Bronchial epithelial cell (primary cell): ENCODE measurements around the gene CCN6. TPM values are rescaled to one million over a fixed set of nuclear protein-coding genes. Genes with fewer than 3 reads are reported as not detected.
"Not testable (repeated sequence)": the region's sequence is repeated elsewhere in the genome, so short reads cannot be mapped to it uniquely, and the experiment has no call there.

Source experiments
- DNase-seq: peaks from one replicate; pipeline ENCODE4 v3.0.0-alpha.2; 2010; ENCODE audit warnings: low read depth
- FAIRE-seq: peaks from 2 replicates; lab custom pipeline; 2011; peaks lifted over from hg19 to GRCh38; lab: Jason Lieb, UNC
- H3K27me3 ChIP-seq: 2 replicates; pipeline ENCODE4 v1.5.1; 2011; ENCODE audit warnings: low read length; ENCODE audit not compliant: control insufficient read depth, insufficient read depth
- H3K36me3 ChIP-seq: 2 replicates; pipeline ENCODE4 v1.5.1; 2011; ENCODE audit warnings: low read length; ENCODE audit not compliant: control insufficient read depth, insufficient read depth
- H3K4me3 ChIP-seq: 2 replicates; pipeline ENCODE4 v1.5.1; 2011; ENCODE audit warnings: mild to moderate bottlenecking, low read depth, low read length, control low read depth
- total RNA-seq: library from RNA; depleted of rRNA; stranded (reverse); fragments of >200 nt; gene quantifications from 2 replicates; pipeline ENCODE4 v1.2.1, GENCODE V29; 2014
- TF ChIP-seq, protein P1 (sequence below): IDR thresholded peaks from 2 replicates; pipeline ENCODE4 v1.5.1; 2011; ENCODE audit warnings: mild to moderate bottlenecking, moderate library complexity, low read length, control low read depth, inconsistent platforms; ENCODE audit not compliant: insufficient read depth, severe bottlenecking

Gene CCN6
- total RNA-seq, 1 donor from 2014 or later = not detected

- DNase-seq = no peak
- no peaks in the 10 kb centered on the region for H3K27me3 ChIP-seq
- FAIRE-seq = no peak
- no peak overlapping the region for H3K4me3 ChIP-seq
- TF ChIP-seq, protein P1, sequence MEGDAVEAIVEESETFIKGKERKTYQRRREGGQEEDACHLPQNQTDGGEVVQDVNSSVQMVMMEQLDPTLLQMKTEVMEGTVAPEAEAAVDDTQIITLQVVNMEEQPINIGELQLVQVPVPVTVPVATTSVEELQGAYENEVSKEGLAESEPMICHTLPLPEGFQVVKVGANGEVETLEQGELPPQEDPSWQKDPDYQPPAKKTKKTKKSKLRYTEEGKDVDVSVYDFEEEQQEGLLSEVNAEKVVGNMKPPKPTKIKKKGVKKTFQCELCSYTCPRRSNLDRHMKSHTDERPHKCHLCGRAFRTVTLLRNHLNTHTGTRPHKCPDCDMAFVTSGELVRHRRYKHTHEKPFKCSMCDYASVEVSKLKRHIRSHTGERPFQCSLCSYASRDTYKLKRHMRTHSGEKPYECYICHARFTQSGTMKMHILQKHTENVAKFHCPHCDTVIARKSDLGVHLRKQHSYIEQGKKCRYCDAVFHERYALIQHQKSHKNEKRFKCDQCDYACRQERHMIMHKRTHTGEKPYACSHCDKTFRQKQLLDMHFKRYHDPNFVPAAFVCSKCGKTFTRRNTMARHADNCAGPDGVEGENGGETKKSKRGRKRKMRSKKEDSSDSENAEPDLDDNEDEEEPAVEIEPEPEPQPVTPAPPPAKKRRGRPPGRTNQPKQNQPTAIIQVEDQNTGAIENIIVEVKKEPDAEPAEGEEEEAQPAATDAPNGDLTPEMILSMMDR = no peak
- no peaks in the 10 kb centered on the region for H3K36me3 ChIP-seq
Observed at GRCh38 chr6:112040956-112041355, 12.9 kb upstream of the CCN6 start.

GRCh38 chr6:112041535-112041934, 12.4 kb upstream of the CCN6 start:
- TF ChIP-seq, protein P1 = no peak
- Histone ChIP-seq H3K4me3 (no peak overlapping the region), H3K27me3 (no peaks in the 10 kb centered on the region), H3K36me3 (no peaks in the 10 kb centered on the region)
- DNase-seq (no peak), FAIRE-seq (peak; percentile 32)

GRCh38 chr6:112043032-112044007, 10.6 kb upstream of the CCN6 start:
- Histone ChIP-seq H3K36me3 (no peaks in the 10 kb centered on the region), H3K27me3 (no peaks in the 10 kb centered on the region), H3K4me3 (peak overlapping the region; percentile 60)
- FAIRE-seq (no peak), DNase-seq (peak; percentile 75)
- TF ChIP-seq, protein P1 = peak; percentile 96

GRCh38 chr6:112044196-112044595, 9.7 kb upstream of the CCN6 start:
- Histone ChIP-seq H3K36me3 (no peaks in the 10 kb centered on the region), H3K4me3 (no peak overlapping the region), H3K27me3 (no peaks in the 10 kb centered on the region)
- DNase-seq (no peak), FAIRE-seq (no peak)
- TF ChIP-seq, protein P1 = no peak

GRCh38 chr6:112044856-112045255, 9.0 kb upstream of the CCN6 start:
- no peaks in the 10 kb centered on the region for H3K27me3 ChIP-seq
- TF ChIP-seq, protein P1 = no peak
- DNase-seq (peak; percentile 44), FAIRE-seq (no peak)
- H3K4me3 ChIP-seq = no peak overlapping the region
- no peaks in the 10 kb centered on the region for H3K36me3 ChIP-seq

GRCh38 chr6:112047523-112047922, 6.4 kb upstream of the CCN6 start:
- not testable (repeated sequence) for H3K36me3 ChIP-seq, DNase-seq, H3K27me3 ChIP-seq, FAIRE-seq, H3K4me3 ChIP-seq
